Fibroblast of lung (primary cell): ENCODE measurements around the gene ZIM2. TPM values are rescaled to one million over a fixed set of nuclear protein-coding genes. Genes with fewer than 3 reads are reported as not detected.

Experiments
- DNase-seq, 2 donors: peaks; one replicate each; pipeline versions ENCODE4 v3.0.0 to v3.0.0-alpha.2; 2010; ENCODE audit warnings: low read depth in 2 of 2
- H2AFZ ChIP-seq: 2 replicates; pipeline ENCODE4 v1.5.1; 2012; ENCODE audit warnings: low read length, control low read depth, inconsistent platforms
- H3K27ac ChIP-seq: 2 replicates; pipeline ENCODE4 v1.5.1; 2011; ENCODE audit warnings: low read length, control low read depth; ENCODE audit not compliant: insufficient read depth
- H3K27me3 ChIP-seq: 2 replicates; pipeline ENCODE4 v1.5.1; 2011; ENCODE audit warnings: mild to moderate bottlenecking, low read length; ENCODE audit not compliant: control insufficient read depth, insufficient read depth
- H3K36me3 ChIP-seq: 2 replicates; pipeline ENCODE4 v1.5.1; 2011; ENCODE audit warnings: low read length; ENCODE audit not compliant: control insufficient read depth, insufficient read depth
- H3K4me1 ChIP-seq: 2 replicates; pipeline ENCODE4 v1.5.1; 2011; ENCODE audit warnings: low read length; ENCODE audit not compliant: control insufficient read depth, insufficient read depth; ENCODE audit errors: extremely low read depth
- H3K4me2 ChIP-seq: 2 replicates; pipeline ENCODE4 v1.5.1; 2011; ENCODE audit warnings: low read length, control low read depth; ENCODE audit not compliant: insufficient read depth; ENCODE audit errors: extremely low read depth
- H3K4me3 ChIP-seq, 4 experiments: fragments of 200-600 bp in 1 of 4; sonication (generic) in 1 of 4; replicated peaks in 1 of 4; 2 replicates each; pipeline ENCODE4 v1.5.1; 2011 to 2016; ENCODE audit warnings: low read length in 4 of 4, low read depth in 3 of 4, mild to moderate bottlenecking in 3 of 4, control low read depth in 2 of 4, inconsistent platforms in 1 of 4, mixed read lengths in 1 of 4; ENCODE audit not compliant: insufficient read depth in 1 of 4; ENCODE audit errors: control extremely low read depth in 1 of 4
- H3K79me2 ChIP-seq: 2 replicates; pipeline ENCODE4 v1.5.1; 2012; ENCODE audit warnings: mild to moderate bottlenecking, low read length, inconsistent platforms; ENCODE audit not compliant: control insufficient read depth, insufficient read depth
- H3K9ac ChIP-seq: 2 replicates; pipeline ENCODE4 v1.5.1; 2011; ENCODE audit warnings: mild to moderate bottlenecking, low read length, control low read depth; ENCODE audit not compliant: insufficient read depth
- H3K9me3 ChIP-seq: 2 replicates; pipeline ENCODE4 v1.5.1; 2012; ENCODE audit warnings: low read depth, low read length; ENCODE audit not compliant: control insufficient read depth, insufficient read depth
- H4K20me1 ChIP-seq: 2 replicates; pipeline ENCODE4 v1.5.1; 2011; ENCODE audit warnings: low read length; ENCODE audit not compliant: control insufficient read depth, insufficient read depth; ENCODE audit errors: extremely low read depth
- CTCF ChIP-seq, 2 donors: IDR thresholded peaks in 1 of 2; conservative IDR thresholded peaks in 1 of 2; 1 replicate in 1 of 2; 2 replicates in 1 of 2; pipeline ENCODE4 v1.5.1; 2011 to 2012; ENCODE audit warnings: low read length in 2 of 2, control low read depth in 1 of 2, inconsistent platforms in 1 of 2, low read depth in 1 of 2, mild to moderate bottlenecking in 1 of 2
- EZH2 ChIP-seq: IDR thresholded peaks from 2 replicates; pipeline ENCODE4 v1.5.1; 2012; ENCODE audit warnings: low read length, control low read depth, mild to moderate bottlenecking; ENCODE audit errors: missing control alignments
- polyA plus RNA-seq, 2 donors: library from polyadenylated mRNA; depleted of rRNA in 1 of 2; stranded (reverse) in 1 of 2; unstranded in 1 of 2; fragments of >200 nt; gene quantifications; 2 replicates each; pipeline ENCODE4 v1.2.1, GENCODE V29; 2011 to 2012; ENCODE audit warnings: missing spikeins in 1 of 2
- total RNA-seq: library from RNA; depleted of rRNA; stranded (reverse); fragments of >200 nt; gene quantifications from 2 replicates; pipeline ENCODE4 v1.2.1, GENCODE V29; 2014

ZIM2 gene
- total and polyA plus RNA-seq, 2 donors (not counting 1 experiment from before 2014, with no cell fraction given), result not detected

GRCh38 chr19:56829596-56829995 is 10.9 kb downstream of the ZIM2 start:
- TF ChIP-seq CTCF (conservative IDR thresholded peaks at IDR 0.05 in 1 of 2, IDR thresholded peaks at IDR 0.05 in 1 of 2; ENCODE audit: low read depth in 1 of 2, low read length in 2 of 2) (no peak), EZH2 (no peak)
- Histone ChIP-seq H4K20me1 (no peaks in the 10 kb centered on the region), H3K4me3 (no peak overlapping the region), H3K79me2 (no peaks in the 10 kb centered on the region), H3K9ac (no peak overlapping the region), H3K27me3 (no peaks in the 10 kb centered on the region), H3K9me3 (no peaks in the 10 kb centered on the region), H3K27ac (no peak overlapping the region), H2AFZ (no peak overlapping the region), H3K36me3 (no peaks in the 10 kb centered on the region), H3K4me2 (no peak overlapping the region), H3K4me1 (no peaks in the 10 kb centered on the region)
- DNase-seq, result no peak

GRCh38 chr19:56827708-56828107 is 12.8 kb downstream of the ZIM2 start:
- H3K27me3 ChIP-seq, result no peaks in the 10 kb centered on the region
- H2AFZ ChIP-seq, result no peak overlapping the region
- DNase-seq, result no peak
- no peaks in the 10 kb centered on the region for H3K9me3 ChIP-seq
- H3K79me2 ChIP-seq, result no peaks in the 10 kb centered on the region
- no peak overlapping the region for H3K27ac ChIP-seq
- H3K4me1 ChIP-seq, result no peaks in the 10 kb centered on the region
- no peak overlapping the region for H3K9ac ChIP-seq
- H4K20me1 ChIP-seq, result no peaks in the 10 kb centered on the region
- no peak overlapping the region for H3K4me2 ChIP-seq
- H3K36me3 ChIP-seq, result no peaks in the 10 kb centered on the region
- TF ChIP-seq CTCF (conservative IDR thresholded peaks at IDR 0.05 in 1 of 2, IDR thresholded peaks at IDR 0.05 in 1 of 2; ENCODE audit: low read depth in 1 of 2, low read length in 2 of 2), result no peak
- no peak for TF ChIP-seq EZH2
- H3K4me3 ChIP-seq, result no peak overlapping the region

- Histone ChIP-seq H3K9ac (no peak overlapping the region), H3K4me2 (no peak overlapping the region), H3K27me3 (no peaks in the 10 kb centered on the region), H4K20me1 (no peaks in the 10 kb centered on the region), H2AFZ (no peak overlapping the region), H3K27ac (no peak overlapping the region), H3K36me3 (no peaks in the 10 kb centered on the region), H3K4me1 (no peaks in the 10 kb centered on the region), H3K4me3 (no peak overlapping the region), H3K9me3 (no peaks in the 10 kb centered on the region), H3K79me2 (no peaks in the 10 kb centered on the region)
- TF ChIP-seq CTCF (conservative IDR thresholded peaks at IDR 0.05 in 1 of 2, IDR thresholded peaks at IDR 0.05 in 1 of 2; ENCODE audit: low read depth in 1 of 2, low read length in 2 of 2) (no peak), EZH2 (no peak)
- DNase-seq, result no peak
Measured at GRCh38 chr19:56823956-56824355, 16.6 kb downstream of the ZIM2 start.
